ENCODE measurements around the gene OXT. TPM values are rescaled to one million over a fixed set of nuclear protein-coding genes. Genes with fewer than 3 reads are reported as not detected.

Gene OXT
- total and polyA plus RNA-seq, 2 of the 13 experiments (the other 11 are each of a cell fraction or from before 2014, with no cell fraction given), result not detected

DNA sequence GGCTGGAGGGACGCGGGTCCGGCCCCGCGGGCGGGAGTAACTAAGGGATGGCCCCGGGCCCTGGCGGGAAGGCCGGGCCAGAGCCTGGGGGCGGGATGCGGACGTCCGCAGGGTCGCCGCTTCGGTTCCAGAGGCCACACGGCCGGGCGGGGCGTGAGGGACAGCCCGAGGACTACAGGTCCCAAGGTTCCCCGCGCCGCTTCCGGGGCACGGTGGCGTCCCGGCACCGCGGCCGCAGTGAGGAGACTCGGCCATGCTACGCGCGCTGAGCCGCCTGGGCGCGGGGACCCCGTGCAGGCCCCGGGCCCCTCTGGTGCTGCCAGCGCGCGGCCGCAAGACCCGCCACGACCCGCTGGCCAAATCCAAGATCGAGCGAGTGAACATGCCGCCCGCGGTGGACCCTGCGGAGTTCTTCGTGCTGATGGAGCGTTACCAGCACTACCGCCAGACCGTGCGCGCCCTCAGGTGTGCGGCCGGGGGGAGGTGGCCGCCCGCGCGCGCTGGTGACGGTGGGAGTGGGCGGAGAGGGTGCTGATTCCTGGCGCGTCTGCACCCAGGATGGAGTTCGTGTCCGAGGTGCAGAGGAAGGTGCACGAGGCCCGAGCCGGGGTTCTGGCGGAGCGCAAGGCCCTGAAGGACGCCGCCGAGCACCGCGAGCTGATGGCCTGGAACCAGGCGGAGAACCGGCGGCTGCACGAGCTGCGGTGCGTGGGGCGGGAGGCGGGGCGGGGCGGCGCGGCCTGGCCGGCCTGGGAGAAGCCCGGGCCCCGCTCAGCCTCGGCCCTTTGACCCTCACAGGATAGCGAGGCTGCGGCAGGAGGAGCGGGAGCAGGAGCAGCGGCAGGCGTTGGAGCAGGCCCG lies 25.4 kb upstream of the OXT start, which contains the start of gene MRPS26 (continued):
- TF ChIP-seq SRSF1 (optimal IDR thresholded peaks at IDR 0.05; ENCODE audit: low read depth, low read length), result peak; percentile 97
- TF ChIP-seq, protein P1, sequence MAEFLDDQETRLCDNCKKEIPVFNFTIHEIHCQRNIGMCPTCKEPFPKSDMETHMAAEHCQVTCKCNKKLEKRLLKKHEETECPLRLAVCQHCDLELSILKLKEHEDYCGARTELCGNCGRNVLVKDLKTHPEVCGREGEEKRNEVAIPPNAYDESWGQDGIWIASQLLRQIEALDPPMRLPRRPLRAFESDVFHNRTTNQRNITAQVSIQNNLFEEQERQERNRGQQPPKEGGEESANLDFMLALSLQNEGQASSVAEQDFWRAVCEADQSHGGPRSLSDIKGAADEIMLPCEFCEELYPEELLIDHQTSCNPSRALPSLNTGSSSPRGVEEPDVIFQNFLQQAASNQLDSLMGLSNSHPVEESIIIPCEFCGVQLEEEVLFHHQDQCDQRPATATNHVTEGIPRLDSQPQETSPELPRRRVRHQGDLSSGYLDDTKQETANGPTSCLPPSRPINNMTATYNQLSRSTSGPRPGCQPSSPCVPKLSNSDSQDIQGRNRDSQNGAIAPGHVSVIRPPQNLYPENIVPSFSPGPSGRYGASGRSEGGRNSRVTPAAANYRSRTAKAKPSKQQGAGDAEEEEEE (CRISPR knock-in tag; IDR thresholded peaks at IDR 0.05; ENCODE audit: borderline replicate concordance), result no peak
- TF ChIP-seq, protein P2, sequence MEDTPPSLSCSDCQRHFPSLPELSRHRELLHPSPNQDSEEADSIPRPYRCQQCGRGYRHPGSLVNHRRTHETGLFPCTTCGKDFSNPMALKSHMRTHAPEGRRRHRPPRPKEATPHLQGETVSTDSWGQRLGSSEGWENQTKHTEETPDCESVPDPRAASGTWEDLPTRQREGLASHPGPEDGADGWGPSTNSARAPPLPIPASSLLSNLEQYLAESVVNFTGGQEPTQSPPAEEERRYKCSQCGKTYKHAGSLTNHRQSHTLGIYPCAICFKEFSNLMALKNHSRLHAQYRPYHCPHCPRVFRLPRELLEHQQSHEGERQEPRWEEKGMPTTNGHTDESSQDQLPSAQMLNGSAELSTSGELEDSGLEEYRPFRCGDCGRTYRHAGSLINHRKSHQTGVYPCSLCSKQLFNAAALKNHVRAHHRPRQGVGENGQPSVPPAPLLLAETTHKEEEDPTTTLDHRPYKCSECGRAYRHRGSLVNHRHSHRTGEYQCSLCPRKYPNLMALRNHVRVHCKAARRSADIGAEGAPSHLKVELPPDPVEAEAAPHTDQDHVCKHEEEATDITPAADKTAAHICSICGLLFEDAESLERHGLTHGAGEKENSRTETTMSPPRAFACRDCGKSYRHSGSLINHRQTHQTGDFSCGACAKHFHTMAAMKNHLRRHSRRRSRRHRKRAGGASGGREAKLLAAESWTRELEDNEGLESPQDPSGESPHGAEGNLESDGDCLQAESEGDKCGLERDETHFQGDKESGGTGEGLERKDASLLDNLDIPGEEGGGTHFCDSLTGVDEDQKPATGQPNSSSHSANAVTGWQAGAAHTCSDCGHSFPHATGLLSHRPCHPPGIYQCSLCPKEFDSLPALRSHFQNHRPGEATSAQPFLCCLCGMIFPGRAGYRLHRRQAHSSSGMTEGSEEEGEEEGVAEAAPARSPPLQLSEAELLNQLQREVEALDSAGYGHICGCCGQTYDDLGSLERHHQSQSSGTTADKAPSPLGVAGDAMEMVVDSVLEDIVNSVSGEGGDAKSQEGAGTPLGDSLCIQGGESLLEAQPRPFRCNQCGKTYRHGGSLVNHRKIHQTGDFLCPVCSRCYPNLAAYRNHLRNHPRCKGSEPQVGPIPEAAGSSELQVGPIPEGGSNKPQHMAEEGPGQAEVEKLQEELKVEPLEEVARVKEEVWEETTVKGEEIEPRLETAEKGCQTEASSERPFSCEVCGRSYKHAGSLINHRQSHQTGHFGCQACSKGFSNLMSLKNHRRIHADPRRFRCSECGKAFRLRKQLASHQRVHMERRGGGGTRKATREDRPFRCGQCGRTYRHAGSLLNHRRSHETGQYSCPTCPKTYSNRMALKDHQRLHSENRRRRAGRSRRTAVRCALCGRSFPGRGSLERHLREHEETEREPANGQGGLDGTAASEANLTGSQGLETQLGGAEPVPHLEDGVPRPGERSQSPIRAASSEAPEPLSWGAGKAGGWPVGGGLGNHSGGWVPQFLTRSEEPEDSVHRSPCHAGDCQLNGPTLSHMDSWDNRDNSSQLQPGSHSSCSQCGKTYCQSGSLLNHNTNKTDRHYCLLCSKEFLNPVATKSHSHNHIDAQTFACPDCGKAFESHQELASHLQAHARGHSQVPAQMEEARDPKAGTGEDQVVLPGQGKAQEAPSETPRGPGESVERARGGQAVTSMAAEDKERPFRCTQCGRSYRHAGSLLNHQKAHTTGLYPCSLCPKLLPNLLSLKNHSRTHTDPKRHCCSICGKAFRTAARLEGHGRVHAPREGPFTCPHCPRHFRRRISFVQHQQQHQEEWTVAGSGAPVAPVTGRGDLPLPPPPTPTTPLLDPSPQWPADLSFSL (CRISPR knock-in tag; IDR thresholded peaks at IDR 0.05), result no peak
- TF ChIP-seq SCMH1 (CRISPR knock-in tag; IDR thresholded peaks at IDR 0.05; ENCODE audit: borderline replicate concordance), result no peak
- TF ChIP-seq, protein P3, sequence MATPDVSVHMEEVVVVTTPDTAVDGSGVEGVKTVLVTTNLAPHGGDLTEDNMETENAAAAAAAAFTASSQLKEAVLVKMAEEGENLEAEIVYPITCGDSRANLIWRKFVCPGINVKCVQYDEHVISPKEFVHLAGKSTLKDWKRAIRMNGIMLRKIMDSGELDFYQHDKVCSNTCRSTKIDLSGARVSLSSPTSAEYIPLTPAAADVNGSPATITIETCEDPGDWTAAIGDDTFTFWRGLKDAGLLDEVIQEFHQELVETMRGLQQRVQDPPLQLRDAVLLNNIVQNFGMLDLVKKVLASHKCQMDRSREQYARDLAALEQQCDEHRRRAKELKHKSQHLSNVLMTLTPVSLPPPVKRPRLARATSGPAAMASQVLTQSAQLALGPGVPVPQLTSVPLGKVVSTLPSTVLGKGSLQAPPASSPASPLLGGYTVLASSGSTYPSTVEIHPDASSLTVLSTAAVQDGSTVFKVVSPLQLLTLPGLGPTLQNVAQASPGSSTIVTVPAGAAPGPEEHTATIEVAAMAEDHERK (CRISPR knock-in tag; IDR thresholded peaks at IDR 0.05; ENCODE audit: low read depth), result peak; percentile 90
- TF ChIP-seq POLR2AphosphoS2 (IDR thresholded peaks at IDR 0.05; ENCODE audit: low read depth, low read length), result no peak
- 0 out of 2 replicates have a peak, but pooled peaks have one; percentile 26 for TF ChIP-seq ZFP36L2 (CRISPR knock-in tag; IDR thresholded peaks at IDR 0.05)
- TF ChIP-seq PPARG (CRISPR knock-in tag; conservative IDR thresholded peaks at IDR 0.05), result peak; percentile 46
- TF ChIP-seq, protein P4, sequence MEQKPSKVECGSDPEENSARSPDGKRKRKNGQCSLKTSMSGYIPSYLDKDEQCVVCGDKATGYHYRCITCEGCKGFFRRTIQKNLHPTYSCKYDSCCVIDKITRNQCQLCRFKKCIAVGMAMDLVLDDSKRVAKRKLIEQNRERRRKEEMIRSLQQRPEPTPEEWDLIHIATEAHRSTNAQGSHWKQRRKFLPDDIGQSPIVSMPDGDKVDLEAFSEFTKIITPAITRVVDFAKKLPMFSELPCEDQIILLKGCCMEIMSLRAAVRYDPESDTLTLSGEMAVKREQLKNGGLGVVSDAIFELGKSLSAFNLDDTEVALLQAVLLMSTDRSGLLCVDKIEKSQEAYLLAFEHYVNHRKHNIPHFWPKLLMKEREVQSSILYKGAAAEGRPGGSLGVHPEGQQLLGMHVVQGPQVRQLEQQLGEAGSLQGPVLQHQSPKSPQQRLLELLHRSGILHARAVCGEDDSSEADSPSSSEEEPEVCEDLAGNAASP (CRISPR knock-in tag; IDR thresholded peaks at IDR 0.05; ENCODE audit: borderline replicate concordance), result no peak; the same call in 1 of the 2 replicates
- no peak; the same call in none of the 2 replicates for TF ChIP-seq ZNF678 (CRISPR knock-in tag; IDR thresholded peaks at IDR 0.05)
- no peak; the same call in 1 of the 2 replicates for TF ChIP-seq KDM6A (CRISPR knock-in tag; IDR thresholded peaks at IDR 0.05; ENCODE audit: low read depth)
- TF ChIP-seq XRCC5 (optimal IDR thresholded peaks at IDR 0.05; ENCODE audit: low read length), result peak; percentile 82
- TF ChIP-seq ZBTB21 (CRISPR knock-in tag; IDR thresholded peaks at IDR 0.05), result no peak
